H1 (cell line): ENCODE data around the gene TTC38. TPM values are rescaled to one million over a fixed set of nuclear protein-coding genes. Genes with fewer than 3 reads are reported as not detected.

Source experiments
- CTCF ChIA-PET: fragments of 300-600 bp; sonication (Branson Sonifier 250); formaldehyde crosslinking; loops from one replicate; lab custom pipeline; 2021; ENCODE audit not compliant: partially characterized antibody; lab: Charles Lee
- POLR2A ChIA-PET: fragments of 300-600 bp; sonication (Branson Sonifier 250); formaldehyde crosslinking; loops from one replicate; lab custom pipeline; 2021; ENCODE audit warnings: inconsistent platforms; ENCODE audit not compliant: partially characterized antibody; lab: Charles Lee
- DNase-seq, 2 experiments: peaks; one replicate each; pipeline versions ENCODE4 v3.0.0 to v3.0.0-alpha.2; 2010 to 2022; ENCODE audit warnings: low spot score in 2 of 2, low read depth in 1 of 2, mixed read lengths in 1 of 2
- FAIRE-seq: peaks from 2 replicates; lab custom pipeline; 2011; peaks lifted over from hg19 to GRCh38; lab: Jason Lieb, UNC
- H2AFZ ChIP-seq: 2 replicates; pipeline ENCODE4 v1.8.1; 2012; ENCODE audit warnings: low read length, inconsistent platforms
- H2AK5ac ChIP-seq: 2 replicates; pipeline ENCODE4 v1.6.1; 2013; ENCODE audit warnings: low read depth, low read length
- H2BK120ac ChIP-seq: replicated peaks from 2 replicates; pipeline ENCODE3; 2013; ENCODE audit warnings: low read depth, low read length, inconsistent platforms
- H2BK12ac ChIP-seq: 2 replicates; pipeline ENCODE4 v1.6.1; 2013; ENCODE audit warnings: low read depth, low read length
- H2BK15ac ChIP-seq: 2 replicates; pipeline ENCODE4 v1.6.1; 2013; ENCODE audit warnings: low read length
- H2BK20ac ChIP-seq: 2 replicates; pipeline ENCODE4 v1.6.1; 2013; ENCODE audit warnings: low read length
- H2BK5ac ChIP-seq: 2 replicates; pipeline ENCODE4 v1.6.1; 2013; ENCODE audit warnings: low read depth, low read length
- H3K14ac ChIP-seq: 2 replicates; pipeline ENCODE4 v1.6.1; 2013; ENCODE audit warnings: inconsistent platforms; ENCODE audit not compliant: insufficient read length
- H3K18ac ChIP-seq: 2 replicates; pipeline ENCODE4 v1.6.1; 2013; ENCODE audit warnings: low read length; ENCODE audit errors: extremely low read depth
- H3K23ac ChIP-seq: 2 replicates; pipeline ENCODE4 v1.6.1; 2013; ENCODE audit warnings: inconsistent platforms; ENCODE audit not compliant: insufficient read length
- H3K23me2 ChIP-seq: 2 replicates; pipeline ENCODE4 v1.6.1; 2013; ENCODE audit warnings: low read depth, low read length
- H3K27ac ChIP-seq: 2 replicates; pipeline ENCODE4 v1.6.1; 2011; ENCODE audit warnings: low read depth, low read length, inconsistent platforms
- H3K27me3 ChIP-seq, 4 experiments: replicated peaks in 1 of 4; 1 replicate in 1 of 4; 2 replicates in 3 of 4; pipeline versions ENCODE4 v1.6.1 to v1.8.1; 2011 to 2013; ENCODE audit warnings: low read length in 3 of 4, mild to moderate bottlenecking in 3 of 4, inconsistent platforms in 2 of 4, mixed read lengths in 2 of 4, moderate library complexity in 1 of 4; ENCODE audit not compliant: control insufficient read depth in 3 of 4, insufficient read depth in 3 of 4; ENCODE audit errors: extremely low read depth in 1 of 4
- H3K36me3 ChIP-seq, 4 experiments: 2 replicates each; pipeline versions ENCODE4 v1.6.1 to v1.8.1; 2011 to 2013; ENCODE audit warnings: mild to moderate bottlenecking in 4 of 4, low read length in 3 of 4, moderate library complexity in 2 of 4, control low read depth in 1 of 4, inconsistent platforms in 1 of 4; ENCODE audit not compliant: insufficient read depth in 4 of 4, control insufficient read depth in 2 of 4
- H3K4ac ChIP-seq: replicated peaks from 2 replicates; pipeline ENCODE3; 2013; ENCODE audit warnings: low read length, low read depth, mixed read lengths, inconsistent platforms; ENCODE audit not compliant: insufficient read length
- H3K4me1 ChIP-seq, 4 experiments: replicated peaks in 1 of 4; 1 replicate in 1 of 4; 2 replicates in 3 of 4; pipeline versions ENCODE4 v1.6.1 to v1.8.1; 2011 to 2013; ENCODE audit warnings: low read length in 3 of 4, inconsistent platforms in 2 of 4, mixed read lengths in 1 of 4; ENCODE audit not compliant: insufficient read depth in 4 of 4, control insufficient read depth in 3 of 4
- H3K4me2 ChIP-seq, 2 experiments: 2 replicates each; pipeline versions ENCODE4 v1.6.1 to v1.8.1; 2011 to 2013; ENCODE audit warnings: low read depth in 2 of 2, low read length in 2 of 2, control low read depth in 1 of 2, inconsistent platforms in 1 of 2, mild to moderate bottlenecking in 1 of 2; ENCODE audit not compliant: insufficient read depth in 1 of 2
- H3K4me3 ChIP-seq, 4 experiments: fragments of 200-600, 300-600 bp in 1 of 4; sonication (generic), shearing (Covaris generic), sonication (Bioruptor Twin) in 1 of 4; 2 replicates each; pipeline versions ENCODE4 v1.5.1 to v1.8.1; 2011 to 2016; ENCODE audit warnings: low read length in 4 of 4, low read depth in 3 of 4, control low read depth in 2 of 4, inconsistent platforms in 2 of 4, mild to moderate bottlenecking in 2 of 4, mixed read lengths in 1 of 4, moderate library complexity in 1 of 4; ENCODE audit not compliant: insufficient read depth in 2 of 4; ENCODE audit errors: extremely low read depth in 1 of 4
- H3K56ac ChIP-seq: replicated peaks from 2 replicates; pipeline ENCODE3; 2013; ENCODE audit warnings: low read depth, mild to moderate bottlenecking, mixed read lengths, low read length, inconsistent platforms; ENCODE audit not compliant: insufficient read length
- H3K79me1 ChIP-seq: 2 replicates; pipeline ENCODE4 v1.6.1; 2013; ENCODE audit warnings: low read depth, low read length, control low read depth
- H3K79me2 ChIP-seq, 2 experiments: 2 replicates each; pipeline versions ENCODE4 v1.6.1 to v1.8.1; 2012 to 2013; ENCODE audit warnings: low read length in 2 of 2, mild to moderate bottlenecking in 2 of 2, inconsistent platforms in 1 of 2; ENCODE audit not compliant: insufficient read depth in 2 of 2, control insufficient read depth in 1 of 2
- H3K9ac ChIP-seq, 4 experiments: replicated peaks in 1 of 4; 1 replicate in 1 of 4; 2 replicates in 3 of 4; pipeline versions ENCODE4 v1.6.1 to v1.8.1; 2011 to 2013; ENCODE audit warnings: low read depth in 3 of 4, low read length in 3 of 4, control low read depth in 2 of 4, mild to moderate bottlenecking in 2 of 4, moderate library complexity in 2 of 4, inconsistent platforms in 1 of 4; ENCODE audit errors: extremely low read depth in 1 of 4
- H3K9me3 ChIP-seq, 2 experiments: 2 replicates each; pipeline versions ENCODE4 v1.6.1 to v1.8.1; 2012 to 2013; ENCODE audit warnings: mild to moderate bottlenecking in 2 of 2, moderate library complexity in 2 of 2, control low read depth in 1 of 2, inconsistent platforms in 1 of 2, low read depth in 1 of 2, low read length in 1 of 2, mixed read lengths in 1 of 2; ENCODE audit not compliant: insufficient read depth in 2 of 2
- H4K20me1 ChIP-seq, 2 experiments: replicated peaks in 1 of 2; 2 replicates each; pipeline versions ENCODE3 to v1.8.1; 2011 to 2013; ENCODE audit warnings: inconsistent platforms in 2 of 2, low read length in 2 of 2, mild to moderate bottlenecking in 1 of 2; ENCODE audit not compliant: insufficient read depth in 2 of 2, control insufficient read depth in 1 of 2
- H4K5ac ChIP-seq: 2 replicates; pipeline ENCODE4 v1.6.1; 2013; ENCODE audit warnings: low read length, low read depth, mixed read lengths, inconsistent platforms; ENCODE audit not compliant: insufficient read length
- H4K8ac ChIP-seq: 2 replicates; pipeline ENCODE4 v1.8.0; 2013; ENCODE audit warnings: mild to moderate bottlenecking, moderate library complexity, low read length, inconsistent platforms; ENCODE audit not compliant: insufficient read depth; ENCODE audit errors: extremely low read depth
- H4K91ac ChIP-seq: replicated peaks from 2 replicates; pipeline ENCODE3; 2013; ENCODE audit warnings: low read length, mixed read lengths, inconsistent platforms; ENCODE audit not compliant: insufficient read length
- BACH1 ChIP-seq: IDR thresholded peaks from 2 replicates; pipeline ENCODE4 v1.6.1; 2012; ENCODE audit warnings: low read length, improper control_type of control experiment
- BCL11A ChIP-seq, 2 experiments: IDR thresholded peaks; one replicate each; pipeline ENCODE4 v1.6.1; 2011; ENCODE audit warnings: low read depth in 2 of 2, low read length in 2 of 2, mild to moderate bottlenecking in 2 of 2
- CREB1 ChIP-seq: IDR thresholded peaks from 2 replicates; pipeline ENCODE4 v1.6.1; 2012; ENCODE audit warnings: inconsistent platforms
- E2F6 ChIP-seq: IDR thresholded peaks from 2 replicates; pipeline ENCODE4 v1.6.1; 2012; ENCODE audit warnings: inconsistent platforms
- EP300 ChIP-seq, 2 experiments: IDR thresholded peaks; 1 replicate in 1 of 2; 2 replicates in 1 of 2; pipeline ENCODE4 v1.6.1; 2011 to 2012; ENCODE audit warnings: low read depth in 2 of 2, low read length in 2 of 2, mild to moderate bottlenecking in 2 of 2, borderline replicate concordance in 1 of 2, inconsistent platforms in 1 of 2, moderate library complexity in 1 of 2
- GABPA ChIP-seq: IDR thresholded peaks from 2 replicates; pipeline ENCODE4 v1.6.1; 2011; ENCODE audit warnings: mild to moderate bottlenecking, low read length, moderate library complexity, borderline replicate concordance; ENCODE audit not compliant: insufficient read depth
- NANOG ChIP-seq: IDR thresholded peaks from 2 replicates; pipeline ENCODE4 v1.6.1; 2011; ENCODE audit warnings: low read length, low read depth, mild to moderate bottlenecking, inconsistent platforms; ENCODE audit not compliant: insufficient read depth, poor library complexity, severe bottlenecking
- POU5F1 ChIP-seq: IDR thresholded peaks from 2 replicates; pipeline ENCODE4 v1.6.1; 2011; ENCODE audit warnings: low read depth, mild to moderate bottlenecking, low read length, moderate library complexity
- SAP30 ChIP-seq: fragments of 300-600 bp; sonication (generic); IDR thresholded peaks from 2 replicates; pipeline ENCODE4 v1.7.1; 2012; ENCODE audit warnings: low read length, moderate library complexity, mild to moderate bottlenecking, inconsistent platforms; ENCODE audit not compliant: insufficient read depth, insufficient replicate concordance
- SIX5 ChIP-seq: IDR thresholded peaks from 2 replicates; pipeline ENCODE4 v1.6.1; 2011; ENCODE audit warnings: mild to moderate bottlenecking, low read depth, low read length
- WGBS, 2 experiments: shearing (Covaris generic) in 1 of 2; methylation state at CpG; one replicate each; pipeline versions ENCODE4 v1.1.6 to v1.1.7; 2013 to 2015; ENCODE audit warnings: low lambda C conversion rate in 2 of 2, mixed read lengths in 2 of 2, inconsistent platforms in 1 of 2, low coverage in 1 of 2, missing lambda C conversion rate in 1 of 2; ENCODE audit not compliant: insufficient replicate concordance in 2 of 2, insufficient coverage in 1 of 2, insufficient read length in 1 of 2; ENCODE audit errors: extremely low coverage in 1 of 2, missing lambda C conversion rate in 1 of 2; 5-methylcytosine and 5-hydroxymethylcytosine counted together
- polyA plus RNA-seq, 7 experiments: library from polyadenylated mRNA; depleted of rRNA in 3 of 7; stranded (reverse) in 5 of 7; unstranded in 2 of 7; fragments of >200 nt in 5 of 7; fragments of 200-250 nt in 2 of 7; gene quantifications; 1 replicate in 5 of 7; 2 replicates in 1 of 7; 4 replicates in 1 of 7; pipeline versions ENCODE4 v1.2.1 to v1.2.3, GENCODE V29; 2011 to 2013; ENCODE audit warnings: missing spikeins in 2 of 7, mixed read lengths in 2 of 7
- total RNA-seq: library from RNA; stranded (reverse); fragmentation: NEBNext Ultra II Directional; extraction: Animal tissue kit (Norgen Biotek cat#: 25700); gene quantifications from 2 replicates; pipeline ENCODE4 v1.2.1, GENCODE V29; 2021
- TF ChIP-seq, protein P1 (sequence below): IDR thresholded peaks from 2 replicates; pipeline ENCODE4 v1.6.1; 2011; ENCODE audit warnings: low read depth, mild to moderate bottlenecking, low read length; ENCODE audit not compliant: insufficient read depth

The TTC38 gene
- total and polyA plus RNA-seq, 2 of the 8 experiments (the other 6 are each of a cell fraction or from before 2014, with no cell fraction given) = 25.3 to 34.8 TPM

GRCh38 chr22:46224044-46224897 lies 43.5 kb upstream of the TTC38 start:
- H4K20me1 ChIP-seq = peaks cover 0 to 7% of the 10 kb centered on the region in 2 experiments
- POLR2A ChIA-PET = no interaction called here
- TF ChIP-seq SAP30 = no peak
- TF ChIP-seq EP300 (IDR thresholded peaks at IDR 0.05; ENCODE audit: borderline replicate concordance in 1 of 2, low read depth in 2 of 2, low read length in 2 of 2) = no peak
- TF ChIP-seq E2F6 = no peak
- no peak for TF ChIP-seq SIX5
- TF ChIP-seq CREB1 = no peak
- TF ChIP-seq GABPA = no peak
- no peak for TF ChIP-seq BCL11A (IDR thresholded peaks at IDR 0.05; ENCODE audit: low read depth in 2 of 2, low read length in 2 of 2)
- no peak for TF ChIP-seq POU5F1
- TF ChIP-seq BACH1 = no peak
- TF ChIP-seq, protein P1, sequence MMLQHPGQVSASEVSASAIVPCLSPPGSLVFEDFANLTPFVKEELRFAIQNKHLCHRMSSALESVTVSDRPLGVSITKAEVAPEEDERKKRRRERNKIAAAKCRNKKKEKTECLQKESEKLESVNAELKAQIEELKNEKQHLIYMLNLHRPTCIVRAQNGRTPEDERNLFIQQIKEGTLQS = no peak
- TF ChIP-seq NANOG = no peak

More at GRCh38 chr22:46224044-46224897, 43.5 kb upstream of the TTC38 start:
- H3K79me1 ChIP-seq = no peaks in the 10 kb centered on the region; the same call in 1 of the 2 replicates
- H3K23ac ChIP-seq = no peak overlapping the region
- no peak overlapping the region for H2AK5ac ChIP-seq
- H2AFZ ChIP-seq = no peak overlapping the region
- H3K4me1 ChIP-seq = no peaks in the 10 kb centered on the region; a peak in 2 of 7 replicates
- no peak overlapping the region for H2BK5ac ChIP-seq
- no peak overlapping the region for H4K5ac ChIP-seq
- H3K14ac ChIP-seq = no peak overlapping the region
- H3K27ac ChIP-seq = no peak overlapping the region
- no peak for FAIRE-seq
- H3K9me3 ChIP-seq = no peaks in the 10 kb centered on the region
- no peak overlapping the region for H4K91ac ChIP-seq
- peak overlapping the region; percentile 68; the same call in 1 of the 2 replicates for H4K8ac ChIP-seq
- no peak overlapping the region for H3K56ac ChIP-seq
- no peak overlapping the region for H2BK15ac ChIP-seq
- no peak overlapping the region; the same call in 1 of the 2 replicates for H2BK12ac ChIP-seq
- no peak for DNase-seq
- H3K9ac ChIP-seq = no peak overlapping the region
- H3K79me2 ChIP-seq = no peaks in the 10 kb centered on the region
- no peak overlapping the region for H3K4me3 ChIP-seq
- H3K4me2 ChIP-seq = no peak overlapping the region
- H2BK20ac ChIP-seq = no peak overlapping the region
- no peaks in the 10 kb centered on the region for H3K36me3 ChIP-seq
- WGBS, 2 experiments = 91% methylated on average over 23 of the region's 23 CpGs; no CpG with 5 or more reads in 1 of the 2 experiments
- no peaks in the 10 kb centered on the region for H3K23me2 ChIP-seq
- CTCF ChIA-PET = no interaction called here
- H2BK120ac ChIP-seq = no peak overlapping the region
- no peaks in the 10 kb centered on the region for H3K27me3 ChIP-seq
- no peak overlapping the region for H3K18ac ChIP-seq
- H3K4ac ChIP-seq = peak overlapping the region; percentile 53
